Stimulated activated CD4-positive, alpha-beta T cell treated with anti-CD3 and anti-CD28 coated beads, Interleukin-4, amount 100 ng/mL, for 1 hour (primary cell): ENCODE results near the gene MAP2K5.

Source experiments
- DNase-seq: peaks from one replicate; pipeline ENCODE4 v3.0.0-alpha.2; 2020

The MAP2K5 gene

DNA sequence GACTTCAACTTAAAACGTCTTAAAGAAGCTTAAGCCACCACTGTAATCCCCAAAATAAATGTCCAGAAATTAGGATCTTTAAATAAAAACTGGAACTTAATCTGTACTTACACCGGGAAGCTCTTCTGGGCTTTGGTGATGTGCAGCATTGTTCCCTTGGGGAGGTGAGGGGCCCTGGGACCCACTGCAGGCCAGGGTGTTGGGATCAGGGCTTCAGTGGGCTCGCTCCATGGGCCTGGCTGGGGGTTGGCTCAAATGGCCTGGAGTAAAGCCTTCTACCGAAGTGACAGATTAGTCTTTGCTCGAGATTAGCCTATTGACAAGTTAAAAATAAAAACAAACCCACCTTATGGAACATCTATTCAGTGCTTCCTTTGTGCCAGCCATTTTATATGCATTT, 303.5 kb downstream of the MAP2K5 start:
- no peak for DNase-seq

DNA sequence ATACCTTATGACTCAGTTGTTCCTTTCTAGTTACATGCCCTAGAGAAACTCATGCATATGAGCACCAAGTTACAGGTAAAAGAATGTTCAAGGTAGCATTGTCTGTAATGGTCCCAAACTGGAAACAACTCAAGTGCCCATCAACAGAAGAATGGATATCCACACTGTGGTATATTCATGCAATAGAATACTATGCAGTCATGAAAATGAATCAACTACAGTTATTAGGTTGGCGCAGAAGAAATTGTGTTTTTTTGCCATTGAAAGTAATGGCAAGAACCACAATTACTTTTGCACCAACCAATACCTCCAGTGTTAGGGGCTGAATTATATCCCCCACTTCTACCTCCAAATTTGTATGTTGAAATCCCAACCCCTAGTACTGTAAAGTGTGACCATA, 307.0 kb downstream of the MAP2K5 start:
- no peak for DNase-seq

GRCh38 chr15:67850336-67850735, 307.8 kb downstream of the MAP2K5 start:
- DNase-seq: no peak

DNA sequence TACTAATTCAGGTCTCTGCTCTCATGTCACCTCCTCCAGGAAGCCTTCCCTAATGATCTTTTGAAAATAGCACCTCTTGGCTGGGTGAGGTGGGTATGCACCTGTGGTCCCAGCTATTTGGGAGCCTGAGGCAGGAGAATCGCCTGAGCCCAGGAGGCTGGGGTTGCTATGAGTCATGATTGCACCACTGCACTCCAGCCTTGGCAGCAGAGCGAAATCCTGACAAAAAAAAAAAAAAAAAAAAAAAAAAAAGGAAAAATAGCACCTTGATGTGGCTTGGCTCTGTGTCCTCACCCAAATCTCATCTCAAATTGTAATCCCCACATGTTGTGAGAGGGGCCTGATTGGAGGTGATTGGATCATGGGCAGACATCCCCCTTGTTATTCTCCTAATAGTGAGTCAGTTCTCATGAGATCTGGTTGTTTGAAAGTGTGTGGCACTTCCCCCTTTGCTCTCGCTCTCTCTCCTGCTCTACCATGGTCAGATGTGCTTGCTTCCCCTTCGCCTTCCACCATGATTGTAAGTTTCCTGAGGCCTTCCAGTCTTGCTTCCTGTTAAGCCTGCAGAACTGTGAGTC, 308.6 kb downstream of the MAP2K5 start:
- DNase-seq: no peak

DNA sequence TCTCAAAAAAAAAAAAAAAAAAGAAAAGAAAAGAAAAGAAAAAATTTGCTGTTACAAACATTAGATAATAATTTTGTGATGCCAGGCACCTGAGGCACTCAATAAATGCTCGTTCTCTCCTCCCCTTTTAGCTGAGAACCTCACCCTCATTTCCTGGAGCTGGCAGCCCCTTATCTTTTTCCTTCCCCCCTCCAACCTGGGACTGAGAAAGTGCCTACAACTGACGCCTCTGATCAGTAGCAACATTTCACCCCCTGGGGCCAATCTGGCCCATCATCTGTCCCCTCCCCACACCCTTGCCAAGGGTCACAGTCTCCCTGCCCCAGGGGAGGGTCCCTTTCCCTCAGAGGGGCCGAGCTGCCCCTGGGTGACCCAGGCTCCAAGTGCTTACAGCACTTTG, 309.9 kb downstream of the MAP2K5 start:
- no peak for DNase-seq

DNA sequence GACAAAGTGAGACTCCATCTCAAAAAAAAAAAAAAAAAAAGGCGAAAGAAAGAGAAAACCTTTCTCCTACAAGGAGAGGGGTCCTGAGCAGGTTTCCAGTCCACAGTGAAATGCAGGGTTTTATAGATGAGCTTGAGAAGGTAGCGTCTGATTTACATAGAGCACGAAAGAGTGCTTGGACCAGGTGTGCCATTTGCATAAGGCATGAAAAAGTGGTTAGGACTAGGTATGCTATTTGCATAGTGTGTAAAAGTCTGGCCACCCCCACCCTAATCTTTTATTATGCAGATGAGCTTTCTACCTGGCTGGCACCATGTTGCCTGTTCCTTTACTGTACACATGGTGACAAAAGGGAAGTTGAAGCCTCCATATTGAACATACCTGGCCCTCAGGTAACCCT, 311.0 kb downstream of the MAP2K5 start:
- DNase-seq: no peak

GRCh38 chr15:67854358-67854757, 311.9 kb downstream of the MAP2K5 start:
- no peak for DNase-seq

GRCh38 chr15:67855842-67856241, 313.3 kb downstream of the MAP2K5 start:
- no peak for DNase-seq
